Endothelial cell of umbilical vein (primary cell): ENCODE measurements around the gene HYAL2. TPM values are rescaled to one million over a fixed set of nuclear protein-coding genes. Genes with fewer than 3 reads are reported as not detected.

Experiments
- BruUV-seq: library from RNA; stranded (reverse); fragments of 400-500 nt; replicated peaks from 2 replicates; lab custom pipeline; 2021; lab: Mats Ljungman, UMichigan
- CTCF ChIA-PET: fragments of 300-600, 350-600 bp; sonication (Branson Sonifier 250); formaldehyde crosslinking; loops from one replicate; lab custom pipeline; 2021; ENCODE audit warnings: antibody characterized with exemption, inconsistent platforms; lab: Charles Lee
- POLR2A ChIA-PET: fragments of 300-600, 350-600 bp; sonication (Branson Sonifier 250); formaldehyde crosslinking; loops from one replicate; lab custom pipeline; 2021; ENCODE audit warnings: antibody characterized with exemption, inconsistent platforms; lab: Charles Lee
- DNase-seq: peaks from one replicate; pipeline ENCODE4 v3.0.0-alpha.2; 2011; ENCODE audit warnings: low read depth, low spot score
- FAIRE-seq: peaks from 2 replicates; lab custom pipeline; 2011; peaks lifted over from hg19 to GRCh38; lab: Jason Lieb, UNC
- H2AFZ ChIP-seq: 2 replicates; pipeline ENCODE4 v1.6.0; 2012; ENCODE audit warnings: low read depth, low read length, control low read depth, inconsistent platforms
- H3K27ac ChIP-seq: 2 replicates; pipeline ENCODE4 v1.5.1; 2011; ENCODE audit warnings: low read depth, mild to moderate bottlenecking, control low read depth, low read length, moderate library complexity; ENCODE audit not compliant: insufficient read depth
- H3K27me3 ChIP-seq, 2 experiments: 2 replicates each; pipeline versions ENCODE4 v1.6.0 to v1.6.1; 2011; ENCODE audit warnings: low read length in 2 of 2, mixed read lengths in 1 of 2; ENCODE audit not compliant: control insufficient read depth in 2 of 2, insufficient read depth in 2 of 2
- H3K36me3 ChIP-seq, 2 experiments: 2 replicates in 1 of 2; 3 replicates in 1 of 2; pipeline ENCODE4 v1.5.1; 2011; ENCODE audit warnings: low read length in 2 of 2, mild to moderate bottlenecking in 1 of 2, moderate library complexity in 1 of 2; ENCODE audit not compliant: control insufficient read depth in 2 of 2, insufficient read depth in 2 of 2; ENCODE audit errors: extremely low read depth in 1 of 2
- H3K4me1 ChIP-seq: 3 replicates; pipeline ENCODE4 v1.5.1; 2011; ENCODE audit warnings: mild to moderate bottlenecking, low read length; ENCODE audit not compliant: control insufficient read depth, insufficient read depth; ENCODE audit errors: extremely low read depth
- H3K4me2 ChIP-seq: 2 replicates; pipeline ENCODE4 v1.6.1; 2011; ENCODE audit warnings: low read length, control low read depth, mixed read lengths; ENCODE audit not compliant: insufficient read depth
- H3K4me3 ChIP-seq, 3 experiments: fragments of 200-600 bp in 1 of 3; sonication (generic), shearing (Covaris generic) in 1 of 3; replicated peaks in 1 of 3; 2 replicates each; pipeline ENCODE4 v1.5.1; 2011 to 2016; ENCODE audit warnings: control low read depth in 3 of 3, low read length in 3 of 3, mild to moderate bottlenecking in 2 of 3, inconsistent platforms in 1 of 3, low read depth in 1 of 3, moderate library complexity in 1 of 3; ENCODE audit not compliant: insufficient read depth in 1 of 3
- H3K79me2 ChIP-seq: 2 replicates; pipeline ENCODE4 v1.6.0; 2012; ENCODE audit warnings: low read length, inconsistent platforms; ENCODE audit not compliant: control insufficient read depth, insufficient read depth
- H3K9ac ChIP-seq: replicated peaks from 2 replicates; pipeline ENCODE3; 2011; ENCODE audit warnings: low read length, control low read depth; ENCODE audit not compliant: insufficient read depth; ENCODE audit errors: extremely low read depth
- H3K9me1 ChIP-seq: replicated peaks from 3 replicates; pipeline ENCODE4 v1.6.0; 2011; ENCODE audit warnings: mild to moderate bottlenecking, low read length; ENCODE audit not compliant: control insufficient read depth, insufficient read depth; ENCODE audit errors: extremely low read depth
- H3K9me3 ChIP-seq: replicated peaks from 2 replicates; pipeline ENCODE4 v1.5.1; 2012; ENCODE audit warnings: low read length, inconsistent platforms; ENCODE audit not compliant: control insufficient read depth, insufficient read depth
- H4K20me1 ChIP-seq: replicated peaks from 2 replicates; pipeline ENCODE3; 2011; ENCODE audit warnings: mild to moderate bottlenecking, low read length; ENCODE audit not compliant: control insufficient read depth, insufficient read depth; ENCODE audit errors: extremely low read depth
- CTCF ChIP-seq, 2 donors: IDR thresholded peaks; 1 replicate in 1 of 2; 2 replicates in 1 of 2; pipeline ENCODE4 v1.5.1; 2011; ENCODE audit warnings: low read length in 2 of 2, mild to moderate bottlenecking in 2 of 2, moderate library complexity in 2 of 2, control low read depth in 1 of 2, inconsistent platforms in 1 of 2, low read depth in 1 of 2; ENCODE audit not compliant: insufficient read depth in 1 of 2; ENCODE audit errors: extremely low read depth in 1 of 2
- EZH2 ChIP-seq: IDR thresholded peaks from 2 replicates; pipeline ENCODE4 v1.6.1; 2012; ENCODE audit warnings: borderline replicate concordance, low read depth, mild to moderate bottlenecking, moderate library complexity, low read length, inconsistent platforms; ENCODE audit not compliant: severe bottlenecking
- FOS ChIP-seq: IDR thresholded peaks from 2 replicates; pipeline ENCODE4 v1.6.1; 2011; ENCODE audit warnings: mild to moderate bottlenecking, low read length, moderate library complexity, borderline replicate concordance; ENCODE audit not compliant: insufficient read depth
- MAX ChIP-seq: IDR thresholded peaks from 2 replicates; pipeline ENCODE4 v1.6.1; 2011; ENCODE audit not compliant: insufficient read depth, insufficient read length
- dilution Hi-C: fragments of 300-500 bp; cut with MboI; formaldehyde crosslinking; loops from one replicate; pipeline ENCODE4 v1.15.0; 2019; ENCODE audit warnings: low sequenced_read_pairs; ENCODE audit not compliant: extremely low pct_ligation_motif_present
- intact Hi-C: fragments of 100-400 bp; cut with micrococcal nuclease; formaldehyde crosslinking; loops from one replicate; pipeline ENCODE4 v1.10.0; 2022
- polyA plus RNA-seq, 4 experiments: library from polyadenylated mRNA; depleted of rRNA in 3 of 4; stranded (reverse) in 3 of 4; unstranded in 1 of 4; fragments of >200 nt; gene quantifications; 2 replicates each; pipeline versions ENCODE4 v1.2.1 to v1.2.3, GENCODE V29; 2011 to 2012; ENCODE audit warnings: missing spikeins in 1 of 4
- total RNA-seq: library from RNA; stranded (reverse); gene quantifications from 2 replicates; pipeline ENCODE4 v1.2.3, GENCODE V29; 2021

Gene HYAL2
- total and polyA plus RNA-seq, 2 donors (not counting 3 experiments of a cell fraction or from before 2014, with no cell fraction given) = 266 to 970 TPM

GRCh38 chr3:50299929-50300680, 22.4 kb downstream of the HYAL2 start:
- intact Hi-C loops = loop anchor here (1.0 to 2.0 kb wide), 4 partner anchors 23 to 59 kb away; partner anchors contain the start of gene TMEM115
- H3K4me1 ChIP-seq = peaks cover 25% of the 10 kb centered on the region

More at GRCh38 chr3:50299929-50300680, 22.4 kb downstream of the HYAL2 start:
- no peaks in the 10 kb centered on the region for H3K36me3 ChIP-seq
- TF ChIP-seq MAX = no peak
- TF ChIP-seq EZH2 = no peak
- no peak for TF ChIP-seq CTCF (IDR thresholded peaks at IDR 0.05; ENCODE audit: extremely low read depth in 1 of 2, insufficient read depth in 1 of 2, low read depth in 1 of 2, low read length in 2 of 2)
- TF ChIP-seq FOS = peak; percentile 54
- BruUV-seq = TSS peak; percentile 90
- no peaks in the 10 kb centered on the region for H4K20me1 ChIP-seq
- dilution Hi-C loops = no loop called here
- FAIRE-seq (no peak), DNase-seq (no peak)
- H3K4me2 ChIP-seq = peak overlapping the region; percentile 42
- peak overlapping the region; percentile 12 for H2AFZ ChIP-seq
- H3K27me3 ChIP-seq = no peaks in the 10 kb centered on the region
- no peaks in the 10 kb centered on the region for H3K9me1 ChIP-seq
- ChIA-PET CTCF (interaction anchor here (0.9 to 2.6 kb wide), 5 partner anchors 18 to 40 kb away, joined by 3 to 36 read pairs (median 4); partner anchors contain the start of genes HYAL2 and TUSC2), POLR2A (interaction anchor here (1.0 to 1.5 kb wide), 4 partner anchors 17 to 65 kb away, joined by 3 to 5 read pairs (median 3); no protein-coding TSS in a partner anchor)
- H3K9ac ChIP-seq = peak overlapping the region; percentile 57
- H3K4me3 ChIP-seq = peak overlapping the region in 2 of 3 experiments; percentile 25 to 28
- H3K27ac ChIP-seq = peak overlapping the region; percentile 50
- no peaks in the 10 kb centered on the region for H3K9me3 ChIP-seq
- H3K79me2 ChIP-seq = no peaks in the 10 kb centered on the region
